Measurements from ENCODE around the gene KIZ. TPM values are rescaled to one million over a fixed set of nuclear protein-coding genes. Genes with fewer than 3 reads are reported as not detected.

KIZ gene
- total and polyA plus RNA-seq, 7 donors: 5.1 to 291 (median 171) TPM

- Histone ChIP-seq H3K27me3 (peaks cover 0 to 72% (median 25%) of the 10 kb centered on the region in 3 donors), H3K27ac (no peak overlapping the region), H3K36me3 (no peaks in the 10 kb centered on the region), H3K9me3 (no peaks in the 10 kb centered on the region), H3K4me1 (no peaks in the 10 kb centered on the region), H3K4me3 (no peak overlapping the region)
- intact Hi-C loops (cut with DNase I): no loop called here
- 69 to 78% methylated on average over 3 of the region's 3 CpGs for WGBS, 2 donors
- DNase-seq: no peak
- no peak for TF ChIP-seq POLR2A (IDR thresholded peaks at IDR 0.05)
- no peak for TF ChIP-seq CTCF (IDR thresholded peaks at IDR 0.05)
- TF ChIP-seq POLR2AphosphoS5 (IDR thresholded peaks at IDR 0.05): no peak
Measured at GRCh38 chr20:21092806-21093205, 33.1 kb upstream of the KIZ start.

GRCh38 chr20:21096321-21097043 is 29.4 kb upstream of the KIZ start:
- peaks cover 0 to 19% (median 17%) of the 10 kb centered on the region in 4 donors for H3K4me1 ChIP-seq
- no peak overlapping the region for H3K27ac ChIP-seq
- 35 to 45% methylated on average over 10 of the region's 10 CpGs for WGBS, 2 donors
- H3K4me3 ChIP-seq: no peak overlapping the region
- no peaks in the 10 kb centered on the region for H3K9me3 ChIP-seq
- no peak for DNase-seq
- intact Hi-C loops (cut with DNase I): no loop called here
- H3K27me3 ChIP-seq: peaks cover 31 to 74% (median 53%) of the 10 kb centered on the region in 3 donors
- no peaks in the 10 kb centered on the region for H3K36me3 ChIP-seq
- TF ChIP-seq CTCF (IDR thresholded peaks at IDR 0.05) (no peak), POLR2AphosphoS5 (IDR thresholded peaks at IDR 0.05) (no peak), EP300 (IDR thresholded peaks at IDR 0.05) (no peak), POLR2A (IDR thresholded peaks at IDR 0.05) (no peak)

GRCh38 chr20:21099751-21100577 is 25.9 kb upstream of the KIZ start:
- Histone ChIP-seq H3K4me1 (peaks cover 0 to 43% (median 39%) of the 10 kb centered on the region in 4 donors), H3K4me3 (peak overlapping the region; percentile 1 to 44 (median 36)), H3K27me3 (peaks cover 62 to 89% (median 81%) of the 10 kb centered on the region in 3 donors), H3K9me3 (no peaks in the 10 kb centered on the region), H3K27ac (peak overlapping the region in 1 of 4 donors; percentile 1), H3K36me3 (no peaks in the 10 kb centered on the region)
- TF ChIP-seq POLR2AphosphoS5 (IDR thresholded peaks at IDR 0.05) (peak in 1 of 4 donors; percentile 4), POLR2A (IDR thresholded peaks at IDR 0.05) (no peak)
- intact Hi-C loops (cut with DNase I): loop anchor here (5.0 to 10.0 kb wide), 3 partner anchors 202 to 405 kb away; partner anchors contain the start of genes NKX2-4 and XRN2
- DNase-seq: no peak
- 2% methylated on average over 46 of the region's 46 CpGs for WGBS, 2 donors

- WGBS, 2 donors: 2% methylated on average over 64 of the region's 64 CpGs
- Histone ChIP-seq H3K27ac (peak overlapping the region in 2 of 4 donors; percentile 20 to 47), H3K9me3 (no peaks in the 10 kb centered on the region), H3K36me3 (no peaks in the 10 kb centered on the region), H3K4me1 (peaks cover 0 to 51% (median 47%) of the 10 kb centered on the region in 4 donors), H3K4me3 (peak overlapping the region; percentile 1 to 44 (median 36)), H3K27me3 (peaks cover 71 to 98% (median 90%) of the 10 kb centered on the region in 3 donors)
- intact Hi-C loops (cut with DNase I): loop anchor here (5.0 to 10.0 kb wide), 3 partner anchors 201 to 404 kb away; partner anchors contain the start of genes NKX2-4 and XRN2
- no peak for DNase-seq
- TF ChIP-seq POLR2AphosphoS5 (IDR thresholded peaks at IDR 0.05) (peak in 1 of 4 donors; percentile 24), EP300 (IDR thresholded peaks at IDR 0.05) (no peak), POLR2A (IDR thresholded peaks at IDR 0.05) (no peak), CTCF (IDR thresholded peaks at IDR 0.05) (no peak)
Measured at GRCh38 chr20:21100578-21101452, 25.1 kb upstream of the KIZ start.

Data from sigmoid colon (tissue), 7 donors.